ENCODE data around the gene STH.

GRCh38 chr17:45973946-45974859 is 24.8 kb upstream of the STH start:
- no peak for TF ChIP-seq CTCF (conservative IDR thresholded peaks at IDR 0.05; ENCODE audit: low read depth in 2 of 2)
- no peak for TF ChIP-seq REST (IDR thresholded peaks at IDR 0.05; ENCODE audit: unreplicated experiment)
- no peak for TF ChIP-seq POLR2AphosphoS5 (IDR thresholded peaks at IDR 0.05; ENCODE audit: low read depth)
- TF ChIP-seq EZH2phosphoT487 (IDR thresholded peaks at IDR 0.05; ENCODE audit: unreplicated experiment), result no peak
- no peak for TF ChIP-seq EZH2 (IDR thresholded peaks at IDR 0.05; ENCODE audit: low read depth, unreplicated experiment)
- TF ChIP-seq ZNF114 (CRISPR knock-in tag; IDR thresholded peaks at IDR 0.05), result no peak
- TF ChIP-seq ZNF331 (CRISPR knock-in tag; IDR thresholded peaks at IDR 0.05; ENCODE audit: low read depth), result no peak
- TF ChIP-seq CREB1 (CRISPR knock-in tag; IDR thresholded peaks at IDR 0.05; ENCODE audit: low read depth), result no peak

Measured in GM23338 (cell line).